Gastrocnemius medialis (tissue), 4 donors: ENCODE measurements around the gene CRIP3.

Experiments used
- CTCF ChIP-seq, 5 experiments: fragments of 450-650 bp in 3 of 5; fragments of 200-600 bp in 2 of 5; sonication (generic) in 2 of 5; IDR thresholded peaks in 4 of 5; conservative IDR thresholded peaks in 1 of 5; 1 replicate in 4 of 5; 2 replicates in 1 of 5; pipeline ENCODE4 v1.5.1; 2016 to 2019; ENCODE audit warnings: antibody characterized with exemption in 5 of 5, mild to moderate bottlenecking in 3 of 5, moderate library complexity in 3 of 5
- POLR2A ChIP-seq, 2 donors: fragments of 450-650 bp; IDR thresholded peaks; one replicate each; pipeline ENCODE4 v1.6.1; 2017; ENCODE audit warnings: antibody characterized with exemption in 2 of 2, mild to moderate bottlenecking in 2 of 2, moderate library complexity in 2 of 2

GRCh38 chr6:43286980-43287716 is 21.5 kb downstream of the CRIP3 start:
- TF ChIP-seq POLR2A (IDR thresholded peaks at IDR 0.05) (no peak), CTCF (IDR thresholded peaks at IDR 0.05 in 4 of 5, conservative IDR thresholded peaks at IDR 0.05 in 1 of 5) (no peak)
